SK-N-SH (cell line): Measurements from ENCODE around the gene CCR5. TPM values are rescaled to one million over a fixed set of nuclear protein-coding genes. Genes with fewer than 3 reads are reported as not detected.

ENCODE experiments used
- CTCF ChIA-PET: fragments of 300-600, 350-600 bp; formaldehyde crosslinking; extraction: SDS; loops from one replicate; lab custom pipeline; 2021; lab: Yijun Ruan, JAX
- POLR2A ChIA-PET: fragments of 350-600 bp; sonication (Branson Sonifier 250); formaldehyde crosslinking; extraction: SDS; loops from one replicate; lab custom pipeline; 2020; ENCODE audit warnings: antibody characterized with exemption, inconsistent platforms; lab: Yijun Ruan, JAX
- DNase-seq: peaks from one replicate; pipeline ENCODE4 v3.0.0; 2012
- H2AFZ ChIP-seq: fragments of 200-600 bp; sonication (generic); 2 replicates; pipeline ENCODE4 v1.8.1; 2016; ENCODE audit warnings: antibody characterized with exemption, mild to moderate bottlenecking, low read depth
- H3F3A ChIP-seq: fragments of 200-600 bp; sonication (generic); replicated peaks from 2 replicates; pipeline ENCODE3; 2016; ENCODE audit warnings: antibody characterized with exemption, mild to moderate bottlenecking; ENCODE audit not compliant: insufficient read depth
- H3K27ac ChIP-seq, 2 experiments: fragments of 200-500 bp in 1 of 2; fragments of 200-600 bp in 1 of 2; sonication (Bioruptor generic) in 1 of 2; sonication (generic), shearing (Covaris generic) in 1 of 2; 2 replicates each; pipeline versions ENCODE4 v1.5.1 to v1.6.1; 2014 to 2016; ENCODE audit warnings: low read depth in 2 of 2, inconsistent platforms in 1 of 2, low read length in 1 of 2, mild to moderate bottlenecking in 1 of 2, mixed read lengths in 1 of 2
- H3K27me3 ChIP-seq: fragments of 200-600 bp; sonication (generic), shearing (Covaris generic); 2 replicates; pipeline ENCODE4 v1.6.1; 2016; ENCODE audit warnings: mixed run types; ENCODE audit not compliant: insufficient read depth
- H3K36me3 ChIP-seq, 2 experiments: fragments of 200-500 bp in 1 of 2; fragments of 200-600 bp in 1 of 2; sonication (Bioruptor generic) in 1 of 2; sonication (generic) in 1 of 2; replicated peaks in 1 of 2; 2 replicates each; pipeline versions ENCODE3 to v1.5.1; 2014 to 2016; ENCODE audit warnings: low read length in 1 of 2, mild to moderate bottlenecking in 1 of 2; ENCODE audit not compliant: insufficient read depth in 2 of 2, control insufficient read depth in 1 of 2
- H3K4me1 ChIP-seq, 2 experiments: fragments of 200-500 bp in 1 of 2; fragments of 200-600 bp in 1 of 2; sonication (Bioruptor generic) in 1 of 2; sonication (generic), shearing (Covaris generic) in 1 of 2; 2 replicates each; pipeline versions ENCODE4 v1.5.1 to v1.6.1; 2014 to 2016; ENCODE audit warnings: low read depth in 1 of 2, low read length in 1 of 2, mixed run types in 1 of 2; ENCODE audit not compliant: insufficient read depth in 2 of 2, control insufficient read depth in 1 of 2
- H3K4me2 ChIP-seq: fragments of 200-600 bp; sonication (generic), shearing (Covaris generic); 2 replicates; pipeline ENCODE4 v1.6.1; 2017; ENCODE audit warnings: mixed run types
- H3K4me3 ChIP-seq, 2 experiments: fragments of 200-500 bp in 1 of 2; fragments of 200-600 bp in 1 of 2; sonication (Bioruptor generic) in 1 of 2; sonication (generic), shearing (Covaris generic) in 1 of 2; 2 replicates each; pipeline versions ENCODE4 v1.5.1 to v1.8.1; 2014 to 2016; ENCODE audit warnings: low read depth in 2 of 2, inconsistent platforms in 1 of 2, low read length in 1 of 2, mild to moderate bottlenecking in 1 of 2, mixed read lengths in 1 of 2, moderate library complexity in 1 of 2
- H3K79me2 ChIP-seq: fragments of 200-600 bp; sonication (generic); 2 replicates; pipeline ENCODE4 v1.8.1; 2017; ENCODE audit warnings: mild to moderate bottlenecking; ENCODE audit not compliant: insufficient read depth
- H3K9ac ChIP-seq: fragments of 200-600 bp; sonication (generic); 2 replicates; pipeline ENCODE4 v1.6.1; 2017; ENCODE audit warnings: mixed run types
- H3K9me2 ChIP-seq: fragments of 200-600 bp; sonication (generic); 2 replicates; pipeline ENCODE4 v1.6.1; 2017; ENCODE audit warnings: mixed run types
- H3K9me3 ChIP-seq: fragments of 200-600 bp; sonication (generic); 2 replicates; pipeline ENCODE4 v1.6.1; 2017; ENCODE audit warnings: mixed run types, mild to moderate bottlenecking, moderate library complexity
- H4K20me1 ChIP-seq: fragments of 200-600 bp; sonication (generic); 2 replicates; pipeline ENCODE4 v1.6.1; 2017; ENCODE audit warnings: mild to moderate bottlenecking, mixed run types; ENCODE audit not compliant: insufficient read depth
- EP300 ChIP-seq, 2 experiments: IDR thresholded peaks; 2 replicates each; pipeline versions ENCODE4 v1.4.0 to v1.6.1; 2012; ENCODE audit warnings: borderline replicate concordance in 1 of 2, low read depth in 1 of 2, low read length in 1 of 2
- EZH2phosphoT487 ChIP-seq: fragments of 200-600 bp; sonication (generic); IDR thresholded peaks from 2 replicates; pipeline ENCODE4 v1.6.1; 2017; ENCODE audit warnings: low read depth, mixed run types, mild to moderate bottlenecking, antibody characterized with exemption, moderate library complexity, borderline replicate concordance
- FOXM1 ChIP-seq: IDR thresholded peaks from 2 replicates; pipeline ENCODE4 v1.4.0; 2012; ENCODE audit warnings: low read depth, mild to moderate bottlenecking
- IRF3 ChIP-seq: fragments of 150-350 bp; IDR thresholded peaks from 2 replicates; pipeline ENCODE4 v1.6.1; 2016; ENCODE audit warnings: mild to moderate bottlenecking, low read depth, low read length
- JUND ChIP-seq: IDR thresholded peaks from 2 replicates; pipeline ENCODE4 v1.4.0; 2012
- RAD21 ChIP-seq: IDR thresholded peaks from 2 replicates; pipeline ENCODE4 v1.6.1; 2012; ENCODE audit warnings: mild to moderate bottlenecking, low read length
- RFX5 ChIP-seq: IDR thresholded peaks from 2 replicates; pipeline ENCODE4 v1.6.1; 2012; ENCODE audit warnings: mild to moderate bottlenecking, improper control_type of control experiment, low read length
- ZBTB33 ChIP-seq: IDR thresholded peaks from 2 replicates; pipeline ENCODE4 v1.4.0; 2012; ENCODE audit warnings: low read depth, borderline replicate concordance
- WGBS: methylation state at CpG from one replicate; pipeline ENCODE4 v1.1.6; 2017; ENCODE audit warnings: low lambda C conversion rate; 5-methylcytosine and 5-hydroxymethylcytosine counted together
- polyA plus RNA-seq, 3 experiments: library from polyadenylated mRNA; depleted of rRNA; stranded (reverse); fragments of >200 nt; gene quantifications; 2 replicates each; pipeline ENCODE4 v1.2.3, GENCODE V29; 2012
- TF ChIP-seq, protein P1 (sequence below): IDR thresholded peaks from 2 replicates; pipeline ENCODE4 v1.4.0; 2012; ENCODE audit warnings: low read depth, borderline replicate concordance

CCR5 gene
- polyA plus RNA-seq, 1 of the 3 experiments (the other 2 are of a cell fraction) = not detected

DNA sequence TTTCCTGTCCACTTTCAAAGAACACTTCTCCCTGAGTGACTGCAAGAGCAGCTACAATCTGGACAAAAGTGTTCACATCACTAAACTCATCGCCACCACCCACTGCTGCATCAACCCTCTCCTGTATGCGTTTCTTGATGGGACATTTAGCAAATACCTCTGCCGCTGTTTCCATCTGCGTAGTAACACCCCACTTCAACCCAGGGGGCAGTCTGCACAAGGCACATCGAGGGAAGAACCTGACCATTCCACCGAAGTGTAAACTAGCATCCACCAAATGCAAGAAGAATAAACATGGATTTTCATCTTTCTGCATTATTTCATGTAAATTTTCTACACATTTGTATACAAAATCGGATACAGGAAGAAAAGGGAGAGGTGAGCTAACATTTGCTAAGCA is 38.1 kb downstream of the CCR5 start:
- Histone ChIP-seq H3K79me2 (no peaks in the 10 kb centered on the region), H3K36me3 (no peaks in the 10 kb centered on the region), H3K9me2 (no peaks in the 10 kb centered on the region), H3K4me3 (no peak overlapping the region), H3K4me2 (no peak overlapping the region), H3K4me1 (no peaks in the 10 kb centered on the region), H3K9ac (no peak overlapping the region), H2AFZ (no peak overlapping the region), H3K9me3 (no peaks in the 10 kb centered on the region), H3F3A (no peaks in the 10 kb centered on the region), H4K20me1 (no peaks in the 10 kb centered on the region), H3K27ac (no peak overlapping the region), H3K27me3 (no peaks in the 10 kb centered on the region; the same call in 1 of the 2 replicates)
- ChIA-PET POLR2A (no interaction called here), CTCF (interaction anchor here (1.7 to 1.8 kb wide), 2 partner anchors 30 to 149 kb away, joined by 4 to 5 read pairs; no protein-coding TSS in a partner anchor)
- TF ChIP-seq RFX5 (no peak), IRF3 (no peak), RAD21 (no peak), JUND (no peak), FOXM1 (no peak), ZBTB33 (no peak), EZH2phosphoT487 (no peak)
- TF ChIP-seq, protein P1, sequence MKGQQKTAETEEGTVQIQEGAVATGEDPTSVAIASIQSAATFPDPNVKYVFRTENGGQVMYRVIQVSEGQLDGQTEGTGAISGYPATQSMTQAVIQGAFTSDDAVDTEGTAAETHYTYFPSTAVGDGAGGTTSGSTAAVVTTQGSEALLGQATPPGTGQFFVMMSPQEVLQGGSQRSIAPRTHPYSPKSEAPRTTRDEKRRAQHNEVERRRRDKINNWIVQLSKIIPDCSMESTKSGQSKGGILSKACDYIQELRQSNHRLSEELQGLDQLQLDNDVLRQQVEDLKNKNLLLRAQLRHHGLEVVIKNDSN = no peak
- no peak for DNase-seq
- 22% methylated on average over 7 of the region's 7 CpGs for WGBS

DNA sequence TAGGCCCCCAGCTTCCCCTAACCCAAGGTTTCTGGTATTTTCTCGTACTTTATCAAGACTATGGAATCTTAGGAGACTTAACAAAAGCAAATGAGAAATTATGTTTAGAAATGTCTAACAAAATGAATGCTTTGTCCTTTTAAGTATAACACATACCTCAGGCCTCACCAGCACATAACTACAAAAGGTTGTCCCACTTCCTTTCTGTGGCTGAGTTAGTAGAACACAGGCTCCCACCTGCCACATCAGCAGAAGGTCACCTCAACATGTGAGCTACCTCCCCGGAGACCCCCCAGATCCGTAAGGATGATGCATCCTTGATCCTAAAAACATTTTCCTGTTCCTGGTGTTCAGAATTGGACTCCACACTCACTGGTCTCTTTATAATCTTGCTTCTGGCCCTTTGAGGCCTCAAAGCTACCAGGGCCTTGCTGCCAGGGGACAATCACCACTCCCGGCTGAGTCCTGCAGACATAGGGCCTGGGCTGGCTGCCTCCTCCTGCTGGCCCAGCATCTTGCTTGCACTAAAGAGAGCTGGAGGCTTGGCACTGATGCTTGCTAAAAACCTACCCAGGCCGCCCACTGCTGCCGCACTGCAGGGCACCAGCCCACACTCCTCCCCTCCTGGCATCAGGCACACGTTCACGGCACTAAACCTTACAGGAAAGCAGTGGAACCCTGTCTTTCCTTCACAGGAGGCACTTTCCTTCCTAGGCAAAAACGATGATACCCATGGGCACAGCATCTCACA is 39.2 kb downstream of the CCR5 start:
- Histone ChIP-seq H3K9me2 (no peaks in the 10 kb centered on the region), H3K4me3 (no peak overlapping the region), H3K4me2 (no peak overlapping the region), H2AFZ (no peak overlapping the region), H3K9ac (no peak overlapping the region), H3K36me3 (no peaks in the 10 kb centered on the region), H3K79me2 (no peaks in the 10 kb centered on the region), H3K27ac (no peak overlapping the region), H3K4me1 (no peaks in the 10 kb centered on the region), H3F3A (no peaks in the 10 kb centered on the region), H4K20me1 (no peaks in the 10 kb centered on the region), H3K27me3 (no peaks in the 10 kb centered on the region; the same call in 1 of the 2 replicates), H3K9me3 (no peaks in the 10 kb centered on the region)
- ChIA-PET POLR2A (no interaction called here), CTCF (interaction anchor here (1.3 to 1.7 kb wide), 2 partner anchors 32 to 148 kb away, joined by 4 to 5 read pairs; no protein-coding TSS in a partner anchor)
- 60% methylated on average over 9 of the region's 9 CpGs for WGBS
- TF ChIP-seq EP300 (IDR thresholded peaks at IDR 0.05; ENCODE audit: borderline replicate concordance in 1 of 2, low read depth in 1 of 2, low read length in 1 of 2) = no peak
- no peak for DNase-seq
